ENCODE measurements around the gene TEN1. TPM values are rescaled to one million over a fixed set of nuclear protein-coding genes. Genes with fewer than 3 reads are reported as not detected.
"Not testable (repeated sequence)": the region's sequence is repeated elsewhere in the genome, so short reads cannot be mapped to it uniquely, and the experiment has no call there.

The TEN1 gene
- total RNA-seq, result 10 to 100 TPM; 15.0 to 15.8 TPM

- ChIA-PET POLR2A (interaction anchor here (0.6 kb wide), 1 partner anchor 519 kb away, joined by 5 read pairs; no protein-coding TSS in a partner anchor), CTCF (interaction anchor here (0.6 kb wide), 1 partner anchor 14 kb away, joined by 3 read pairs; no protein-coding TSS in a partner anchor)
Measured at GRCh38 chr17:75978938-75979704, at the start of gene TEN1, which contains the start of gene ACOX1. TSS of gene TEN1 (plus strand) at chr17:75979240. CDS start at chr17:75986193, 6,953 bp downstream. TSS of gene ACOX1 (minus strand) at chr17:75979166. CDS start at chr17:75979073, 93 bp downstream.

- ChIA-PET POLR2A (no interaction called here), CTCF (no interaction called here)
Measured at GRCh38 chr17:75931062-75931461, 48.0 kb upstream of the TEN1 start.

- ChIA-PET POLR2A (no interaction called here), CTCF (no interaction called here)
Measured at GRCh38 chr17:75932852-75933251, 46.2 kb upstream of the TEN1 start.

- POLR2A ChIA-PET, result no interaction called here
Measured at GRCh38 chr17:75933808-75934207, 45.2 kb upstream of the TEN1 start.

GRCh38 chr17:75937652-75938051 lies 41.4 kb upstream of the TEN1 start:
- CTCF ChIA-PET, result no interaction called here
- POLR2A ChIA-PET, result interaction anchor here (0.6 kb wide), 1 partner anchor 629 kb away, joined by 3 read pairs; no protein-coding TSS in a partner anchor

More at GRCh38 chr17:75933808-75934207, 45.2 kb upstream of the TEN1 start:
- CTCF ChIA-PET, result no interaction called here

GRCh38 chr17:75940727-75941441 lies 38.2 kb upstream of the TEN1 start, which contains the start of gene FBF1:
TSS of gene FBF1 (minus strand) at chr17:75941042. CDS start at chr17:75938149, 2,893 bp downstream.
- CTCF ChIA-PET, result interaction anchor here (0.6 to 1.3 kb wide), 3 partner anchors 27 to 617 kb away, joined by 3 read pairs; no protein-coding TSS in a partner anchor
- POLR2A ChIA-PET, result interaction anchor here (0.6 to 0.8 kb wide), 2 partner anchors 37 to 343 kb away, joined by 3 to 9 read pairs; no protein-coding TSS in a partner anchor

- CTCF ChIA-PET, result interaction anchor here (1.0 to 1.3 kb wide), 2 partner anchors 36 to 616 kb away, joined by 3 read pairs; no protein-coding TSS in a partner anchor
- POLR2A ChIA-PET, result interaction anchor here (0.6 to 0.8 kb wide), 2 partner anchors 37 to 342 kb away, joined by 3 to 9 read pairs; no protein-coding TSS in a partner anchor
Measured at GRCh38 chr17:75941442-75941819, 37.6 kb upstream of the TEN1 start.

GRCh38 chr17:75942473-75942872 lies 36.6 kb upstream of the TEN1 start:
- POLR2A ChIA-PET, result no interaction called here
- CTCF ChIA-PET, result no interaction called here

- ChIA-PET CTCF (no interaction called here), POLR2A (no interaction called here)
Measured at GRCh38 chr17:75943491-75943890, 35.5 kb upstream of the TEN1 start.

GRCh38 chr17:75945211-75945610 lies 33.8 kb upstream of the TEN1 start:
- CTCF ChIA-PET, result no interaction called here
- POLR2A ChIA-PET, result no interaction called here

- POLR2A ChIA-PET, result no interaction called here
- CTCF ChIA-PET, result no interaction called here
Measured at GRCh38 chr17:75950421-75950820, 28.6 kb upstream of the TEN1 start.

- CTCF ChIA-PET, result interaction anchor here (0.7 kb wide), 1 partner anchor 15 kb away, joined by 3 read pairs; no protein-coding TSS in a partner anchor
- POLR2A ChIA-PET, result no interaction called here
Measured at GRCh38 chr17:75950855-75951554, 28.0 kb upstream of the TEN1 start.

GRCh38 chr17:75959051-75959838 lies 19.8 kb upstream of the TEN1 start:
- CTCF ChIA-PET, result interaction anchor here (0.9 kb wide), 1 partner anchor 326 kb away, joined by 3 read pairs; no protein-coding TSS in a partner anchor
- POLR2A ChIA-PET, result no interaction called here

GRCh38 chr17:75959839-75960511 lies 19.1 kb upstream of the TEN1 start:
- ChIA-PET POLR2A (no interaction called here), CTCF (interaction anchor here (0.9 kb wide), 2 partner anchors 42 to 327 kb away, joined by 3 read pairs; no protein-coding TSS in a partner anchor)

GRCh38 chr17:75965468-75965867 lies 13.6 kb upstream of the TEN1 start:
- POLR2A ChIA-PET, result interaction anchor here (0.6 kb wide), 2 partner anchors 11 to 1751 kb away, joined by 3 to 4 read pairs; no protein-coding TSS in a partner anchor
- CTCF ChIA-PET, result interaction anchor here (0.6 to 0.7 kb wide), 3 partner anchors 13 to 211 kb away, joined by 3 read pairs; no protein-coding TSS in a partner anchor

- CTCF ChIA-PET, result not testable (repeated sequence)
- POLR2A ChIA-PET, result interaction anchor here (0.6 kb wide), 1 partner anchor 33 kb away, joined by 4 read pairs; no protein-coding TSS in a partner anchor
Measured at GRCh38 chr17:75969044-75969443, 10.0 kb upstream of the TEN1 start.

- ChIA-PET POLR2A (no interaction called here), CTCF (no interaction called here)
Measured at GRCh38 chr17:75970011-75970523, 9.0 kb upstream of the TEN1 start.

GRCh38 chr17:75970626-75971025 lies 8.4 kb upstream of the TEN1 start:
- CTCF ChIA-PET, result no interaction called here
- POLR2A ChIA-PET, result no interaction called here
